Measurements from ENCODE around the gene ZNF211. TPM values are rescaled to one million over a fixed set of nuclear protein-coding genes. Genes with fewer than 3 reads are reported as not detected.

The ZNF211 gene
- 5.8 and 9.3 TPM in 2 replicates for total RNA-seq

DNA sequence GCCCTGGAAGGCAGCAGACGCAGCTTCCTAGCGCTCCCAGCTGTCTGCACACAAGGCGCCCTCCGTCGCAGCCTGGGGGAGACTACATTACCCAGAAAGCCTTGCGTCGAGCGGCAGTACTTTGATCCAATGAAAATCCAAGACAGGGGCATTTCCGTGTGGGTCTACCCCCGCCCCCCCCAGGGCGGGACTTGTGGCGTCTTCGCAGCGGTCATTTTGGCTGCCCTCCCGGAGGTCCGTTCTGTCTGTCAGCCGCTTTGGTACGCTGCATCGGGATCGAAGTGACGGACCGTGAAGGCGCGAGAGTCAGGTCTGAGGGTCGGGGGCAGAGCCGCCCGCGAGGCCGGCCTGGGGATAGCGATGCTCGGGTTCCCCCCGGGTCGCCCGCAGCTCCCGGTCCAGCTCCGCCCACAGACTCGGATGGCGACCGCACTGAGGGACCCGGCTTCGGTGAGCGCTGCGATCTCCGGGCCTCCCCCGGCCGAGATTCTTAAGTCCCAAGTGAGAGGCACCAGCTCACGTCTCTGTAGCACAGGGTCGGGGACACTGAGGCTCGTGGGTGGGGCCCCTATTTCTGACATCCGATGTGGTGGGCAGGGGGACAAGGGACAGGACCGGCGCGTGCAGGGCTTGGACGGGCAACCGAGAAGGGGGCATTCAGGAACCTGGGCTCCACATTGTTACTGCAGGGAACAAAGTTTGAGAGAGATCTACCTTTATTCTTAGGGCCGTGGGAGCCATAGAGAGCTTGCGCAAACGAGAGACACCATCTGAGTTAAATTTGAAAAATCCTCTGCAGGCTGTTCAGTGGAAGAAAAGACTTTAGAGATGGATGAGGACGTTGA, at the start of gene ZNF211:
Gene ZNF211 (plus strand): TSS at position 182 of the 845 bp plus-strand sequence. CDS start 179 bp downstream, at position 361.

DNA sequence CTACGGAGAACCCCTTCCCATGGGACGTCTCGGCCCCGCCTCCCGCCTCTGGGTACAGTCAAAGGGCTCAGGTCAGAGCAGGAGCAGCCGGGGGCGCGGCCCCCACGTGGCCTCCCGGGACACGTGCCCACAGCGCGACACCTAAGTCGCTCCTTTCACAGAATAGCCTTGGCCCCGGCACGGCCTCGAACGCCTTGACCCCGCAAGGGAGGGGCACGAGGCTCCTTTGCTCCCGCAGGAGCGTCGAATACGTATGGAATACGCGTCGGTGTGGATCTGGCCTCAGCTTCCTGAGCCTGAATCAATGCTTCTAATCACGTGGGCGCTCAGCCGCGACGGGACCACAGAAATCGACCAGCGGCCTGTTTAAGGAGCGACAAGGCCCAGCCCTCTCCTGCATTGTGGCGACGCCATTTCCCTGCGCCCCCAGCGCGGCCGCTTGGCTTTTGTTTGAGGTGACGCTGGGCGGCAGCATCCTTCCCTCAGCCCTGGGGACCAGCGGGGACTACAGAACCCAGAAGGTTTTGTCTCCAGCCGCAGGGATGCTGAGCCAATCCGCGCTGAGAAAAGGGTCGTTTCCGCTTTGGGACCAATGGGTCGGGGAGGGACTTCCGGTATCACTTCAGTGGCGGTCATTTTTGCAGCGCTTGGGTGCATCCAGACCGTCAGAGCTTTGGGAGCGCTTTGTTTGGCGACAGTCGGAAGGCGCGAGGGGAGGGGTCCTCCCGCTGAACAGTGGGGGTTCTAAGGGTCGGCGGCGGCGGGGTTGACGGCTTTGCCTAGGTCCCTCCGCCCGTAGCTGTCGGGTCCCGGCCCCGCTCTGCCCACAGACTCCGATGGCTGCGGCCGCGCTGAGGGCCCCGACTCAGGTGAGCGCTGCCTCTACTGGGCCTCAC, 49.2 kb upstream of the ZNF211 start, which contains the start of gene ZIK1:
Gene ZIK1 (plus strand): TSS at position 625 of the 896 bp plus-strand sequence. CDS start 212 bp downstream, at position 837.

DNA sequence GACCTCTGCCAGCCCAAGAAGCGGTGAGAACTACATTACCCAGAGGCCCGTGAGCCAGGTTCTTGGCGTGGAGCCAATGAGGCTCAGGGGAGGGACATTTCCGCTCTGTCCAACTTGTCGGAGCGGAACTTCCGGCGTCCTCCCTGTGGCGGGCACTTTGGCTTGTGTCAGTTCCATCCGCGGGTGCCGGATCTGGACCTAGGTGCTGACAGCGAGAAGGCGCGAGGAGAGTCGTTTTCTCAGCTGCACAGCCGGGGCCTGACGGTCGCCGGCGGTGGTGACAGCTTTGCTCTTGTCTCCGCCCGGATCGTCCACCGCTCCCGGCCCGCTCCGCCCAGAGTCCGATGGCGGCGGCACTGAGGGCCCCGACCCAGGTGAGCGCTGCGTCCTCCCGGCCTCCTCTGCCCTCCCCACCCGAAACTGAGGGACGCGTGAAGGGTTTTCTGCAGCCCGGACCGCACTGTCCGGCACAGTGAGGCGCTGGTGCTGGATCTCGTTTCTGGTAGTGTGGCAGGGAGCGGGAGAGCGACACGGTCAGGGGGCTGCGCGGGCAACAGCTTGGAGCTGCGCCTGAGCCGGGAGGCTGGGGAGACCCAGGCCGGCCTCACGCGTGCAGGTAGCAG, 33.1 kb upstream of the ZNF211 start, which contains the start of gene ZNF530:
Gene ZNF530 (plus strand): TSS at position 125 of the 623 bp plus-strand sequence. CDS start 4,461 bp downstream, outside the sequence.

GRCh38 chr19:57613941-57614743, 18.8 kb upstream of the ZNF211 start, which contains the start of gene ZNF134:
ZNF134 (plus strand) TSS chr19:57614242; CDS start chr19:57619469, 5,227 bp downstream.

DNA sequence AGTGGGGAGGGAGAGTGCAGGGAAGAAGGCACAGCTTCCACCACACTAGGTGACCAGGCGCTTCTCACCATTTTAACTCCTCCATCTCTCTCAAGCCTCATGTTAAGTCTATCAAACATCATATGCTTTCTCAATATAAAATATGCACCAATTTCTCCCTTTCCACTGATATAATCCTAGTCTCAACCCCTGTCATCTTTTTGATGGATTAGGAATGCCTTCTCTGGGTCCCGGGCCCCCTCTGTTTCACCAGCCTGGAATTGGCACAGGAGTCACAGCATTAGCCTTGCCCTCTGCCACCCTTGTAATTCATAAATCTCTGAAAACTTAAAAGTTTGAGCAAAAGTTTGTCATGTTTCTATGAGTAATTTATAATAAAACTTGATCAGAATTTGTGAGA, 35.7 kb downstream of the ZNF211 start, which contains the start of gene ZSCAN4:
Gene ZSCAN4 (plus strand): TSS at position 301 of the 400 bp plus-strand sequence. CDS start 7,211 bp downstream, outside the sequence.

Other genes starting within 250 kb of the ZNF211 start
- gene ZNF548, start 243.3 kb upstream of the ZNF211 start, total RNA-seq, result 9.7 and 15.6 TPM in 2 replicates
- 8.2 and 11.0 TPM in 2 replicates for gene ZNF17, start 222.0 kb upstream of the ZNF211 start, total RNA-seq
- gene ZNF749, start 197.8 kb upstream of the ZNF211 start, total RNA-seq, result 7.8 and 13.8 TPM in 2 replicates
- gene VN1R1, start 176.0 kb upstream of the ZNF211 start, total RNA-seq, result 0.30 and 0.32 TPM in 2 replicates
- 8.8 and 13.1 TPM in 2 replicates for gene ZNF772, start 155.6 kb upstream of the ZNF211 start, total RNA-seq
- gene ZNF419, start 145.4 kb upstream of the ZNF211 start, total RNA-seq, result 7.3 and 8.8 TPM in 2 replicates
- 7.5 and 8.1 TPM in 2 replicates for gene ZNF773, start 133.2 kb upstream of the ZNF211 start, total RNA-seq
- 3.5 and 5.2 TPM in 2 replicates for gene ZNF549, start 105.8 kb upstream of the ZNF211 start, total RNA-seq
- 2.9 and 5.8 TPM in 2 replicates for gene ZNF550, start 73.3 kb upstream of the ZNF211 start, total RNA-seq
- gene ZNF416, start 54.3 kb upstream of the ZNF211 start, total RNA-seq, result 3.9 and 4.3 TPM in 2 replicates
- 1.6 and 2.9 TPM in 2 replicates for gene ZIK1, start 49.0 kb upstream of the ZNF211 start, total RNA-seq
- 1.4 and 7.1 TPM in 2 replicates for gene ZNF530, start 33.3 kb upstream of the ZNF211 start, total RNA-seq
- gene ZNF134, start 18.9 kb upstream of the ZNF211 start, total RNA-seq, result 14.9 and 18.5 TPM in 2 replicates
- gene ZSCAN4, start 35.8 kb downstream of the ZNF211 start, total RNA-seq, result not detected in 2 replicates
- 7.4 and 9.4 TPM in 2 replicates for gene ZNF551, start 48.8 kb downstream of the ZNF211 start, total RNA-seq
- gene ZNF154, start 76.0 kb downstream of the ZNF211 start, total RNA-seq, result 0.32 and 1.5 TPM in 2 replicates
- 4.2 and 7.0 TPM in 2 replicates for gene ZNF671, start 94.5 kb downstream of the ZNF211 start, total RNA-seq
- 9.9 and 12.0 TPM in 2 replicates for gene ZNF776, start 113.6 kb downstream of the ZNF211 start, total RNA-seq
- gene ZNF586, start 136.5 kb downstream of the ZNF211 start, total RNA-seq, result 11.4 and 22.9 TPM in 2 replicates
- gene ZNF552, start 181.7 kb downstream of the ZNF211 start, total RNA-seq, result 6.5 and 10.5 TPM in 2 replicates
- gene ZNF587B, start 197.1 kb downstream of the ZNF211 start, total RNA-seq, result 20.8 and 22.5 TPM in 2 replicates
- 29.6 and 31.8 TPM in 2 replicates for gene ZNF587, start 216.7 kb downstream of the ZNF211 start, total RNA-seq